ENCODE measurements around the gene USP11. TPM values are rescaled to one million over a fixed set of nuclear protein-coding genes. Genes with fewer than 3 reads are reported as not detected.

The USP11 gene
- total RNA-seq, 3 donors from 2014 or later = 23.9 to 51.6 (median 27.7) TPM

DNA sequence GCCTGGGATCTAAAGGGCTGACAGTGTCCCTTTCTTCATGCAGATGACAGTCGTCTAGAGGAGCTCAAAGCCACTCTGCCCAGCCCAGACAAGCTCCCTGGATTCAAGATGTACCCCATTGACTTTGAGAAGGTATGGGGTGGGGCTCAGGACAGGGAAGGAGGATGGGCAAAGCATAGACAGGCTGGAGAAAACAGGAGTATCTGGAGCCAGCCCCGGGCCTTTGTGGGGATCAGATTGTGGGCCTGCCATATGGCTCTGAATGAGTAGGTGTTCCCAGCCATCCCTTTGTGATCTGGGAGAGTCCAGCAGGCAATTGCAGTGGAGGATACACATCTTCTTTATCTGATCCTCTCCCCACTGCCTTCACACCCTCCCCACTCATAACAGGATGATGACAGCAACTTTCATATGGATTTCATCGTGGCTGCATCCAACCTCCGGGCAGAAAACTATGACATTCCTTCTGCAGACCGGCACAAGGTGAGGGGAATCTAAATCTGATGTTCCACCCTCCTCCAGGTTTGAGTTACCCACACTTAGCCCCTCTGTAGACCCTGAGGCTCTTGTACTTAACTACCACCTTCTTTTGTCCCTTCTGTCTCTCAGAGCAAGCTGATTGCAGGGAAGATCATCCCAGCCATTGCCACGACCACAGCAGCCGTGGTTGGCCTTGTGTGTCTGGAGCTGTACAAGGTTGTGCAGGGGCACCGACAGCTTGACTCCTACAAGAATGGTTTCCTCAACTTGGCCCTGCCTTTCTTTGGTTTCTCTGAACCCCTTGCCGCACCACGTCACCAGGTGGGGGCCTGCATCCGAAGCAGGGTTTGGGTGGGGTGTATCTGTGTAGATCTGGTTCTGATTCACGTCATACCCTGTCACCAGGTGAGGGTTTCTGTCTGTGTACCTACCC lies 20.2 kb upstream of the USP11 start:
- Histone ChIP-seq H3K9me3 (no peaks in the 10 kb centered on the region), H3K4me3 (no peak overlapping the region), H3K4me1 (ENCODE audit: low read depth) (no peaks in the 10 kb centered on the region), H3K36me3 (ENCODE audit: low read depth) (no peaks in the 10 kb centered on the region)
- no peak for ATAC-seq
- intact Hi-C loops (cut with DNase I, micrococcal nuclease) = no loop called here
- no peak for DNase-seq
- TF ChIP-seq, protein P1, sequence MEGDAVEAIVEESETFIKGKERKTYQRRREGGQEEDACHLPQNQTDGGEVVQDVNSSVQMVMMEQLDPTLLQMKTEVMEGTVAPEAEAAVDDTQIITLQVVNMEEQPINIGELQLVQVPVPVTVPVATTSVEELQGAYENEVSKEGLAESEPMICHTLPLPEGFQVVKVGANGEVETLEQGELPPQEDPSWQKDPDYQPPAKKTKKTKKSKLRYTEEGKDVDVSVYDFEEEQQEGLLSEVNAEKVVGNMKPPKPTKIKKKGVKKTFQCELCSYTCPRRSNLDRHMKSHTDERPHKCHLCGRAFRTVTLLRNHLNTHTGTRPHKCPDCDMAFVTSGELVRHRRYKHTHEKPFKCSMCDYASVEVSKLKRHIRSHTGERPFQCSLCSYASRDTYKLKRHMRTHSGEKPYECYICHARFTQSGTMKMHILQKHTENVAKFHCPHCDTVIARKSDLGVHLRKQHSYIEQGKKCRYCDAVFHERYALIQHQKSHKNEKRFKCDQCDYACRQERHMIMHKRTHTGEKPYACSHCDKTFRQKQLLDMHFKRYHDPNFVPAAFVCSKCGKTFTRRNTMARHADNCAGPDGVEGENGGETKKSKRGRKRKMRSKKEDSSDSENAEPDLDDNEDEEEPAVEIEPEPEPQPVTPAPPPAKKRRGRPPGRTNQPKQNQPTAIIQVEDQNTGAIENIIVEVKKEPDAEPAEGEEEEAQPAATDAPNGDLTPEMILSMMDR (IDR thresholded peaks at IDR 0.05) = no peak

DNA sequence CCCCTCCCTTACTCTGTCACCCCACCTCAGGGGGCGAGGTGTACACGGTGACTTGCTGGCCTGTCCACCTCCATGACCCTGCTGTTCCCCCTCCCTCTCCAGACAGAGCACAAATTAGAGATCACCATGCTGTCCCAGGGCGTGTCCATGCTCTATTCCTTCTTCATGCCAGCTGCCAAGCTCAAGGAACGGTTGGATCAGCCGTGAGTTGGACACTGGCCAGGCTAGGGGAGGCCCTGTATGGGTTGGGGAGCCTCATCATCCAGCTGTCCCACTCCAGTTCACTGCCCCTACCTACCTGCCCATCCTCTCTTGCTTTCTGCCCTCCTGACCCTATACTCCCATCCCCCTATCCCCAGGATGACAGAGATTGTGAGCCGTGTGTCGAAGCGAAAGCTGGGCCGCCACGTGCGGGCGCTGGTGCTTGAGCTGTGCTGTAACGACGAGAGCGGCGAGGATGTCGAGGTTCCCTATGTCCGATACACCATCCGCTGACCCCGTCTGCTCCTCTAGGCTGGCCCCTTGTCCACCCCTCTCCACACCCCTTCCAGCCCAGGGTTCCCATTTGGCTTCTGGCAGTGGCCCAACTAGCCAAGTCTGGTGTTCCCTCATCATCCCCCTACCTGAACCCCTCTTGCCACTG lies 18.3 kb upstream of the USP11 start:
- H3K4me1 ChIP-seq (ENCODE audit: low read depth) = no peaks in the 10 kb centered on the region
- DNase-seq (no peak), ATAC-seq (no peak)
- no peaks in the 10 kb centered on the region for H3K9me3 ChIP-seq
- intact Hi-C loops (cut with DNase I, micrococcal nuclease) = no loop called here
- no peaks in the 10 kb centered on the region for H3K36me3 ChIP-seq (ENCODE audit: low read depth)
- no peak overlapping the region for H3K4me3 ChIP-seq
- TF ChIP-seq, protein P1 (IDR thresholded peaks at IDR 0.05) = no peak

DNA sequence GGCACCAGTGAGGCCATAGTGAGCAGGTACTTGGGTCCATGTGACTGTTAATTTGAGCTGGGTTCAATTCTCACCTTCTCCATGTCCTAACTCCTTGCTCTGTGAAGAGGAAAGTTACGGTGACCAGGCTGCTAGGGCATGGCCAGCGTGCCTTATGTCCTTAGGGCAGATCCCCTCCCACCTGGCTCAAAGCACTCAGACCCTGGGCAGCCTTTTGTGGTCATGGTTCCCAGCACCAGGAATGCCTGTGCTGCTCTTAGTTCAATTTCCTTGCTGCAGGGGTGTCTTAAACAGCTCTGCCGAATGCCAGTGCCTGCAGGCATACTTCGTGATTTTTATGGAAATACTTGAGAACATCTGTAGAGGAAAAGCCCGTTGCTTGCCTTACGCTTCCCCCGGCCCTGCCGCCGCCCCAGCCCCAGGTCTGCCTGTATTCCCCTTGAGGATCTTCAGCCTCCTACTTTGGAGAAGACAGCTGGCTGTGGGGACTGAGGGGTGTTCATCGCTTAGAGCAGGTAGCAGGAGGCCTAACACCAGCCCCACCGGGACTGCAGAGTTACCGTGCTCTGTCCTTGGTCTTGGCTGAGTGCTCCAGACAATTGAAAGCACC lies 17.4 kb upstream of the USP11 start:
- intact Hi-C loops (cut with DNase I, micrococcal nuclease) = no loop called here
- Histone ChIP-seq H3K9me3 (no peaks in the 10 kb centered on the region), H3K4me3 (no peak overlapping the region), H3K36me3 (ENCODE audit: low read depth) (no peaks in the 10 kb centered on the region), H3K4me1 (ENCODE audit: low read depth) (peaks cover 4% of the 10 kb centered on the region)
- ATAC-seq (no peak), DNase-seq (no peak)
- TF ChIP-seq, protein P1 (IDR thresholded peaks at IDR 0.05) = no peak

DNA sequence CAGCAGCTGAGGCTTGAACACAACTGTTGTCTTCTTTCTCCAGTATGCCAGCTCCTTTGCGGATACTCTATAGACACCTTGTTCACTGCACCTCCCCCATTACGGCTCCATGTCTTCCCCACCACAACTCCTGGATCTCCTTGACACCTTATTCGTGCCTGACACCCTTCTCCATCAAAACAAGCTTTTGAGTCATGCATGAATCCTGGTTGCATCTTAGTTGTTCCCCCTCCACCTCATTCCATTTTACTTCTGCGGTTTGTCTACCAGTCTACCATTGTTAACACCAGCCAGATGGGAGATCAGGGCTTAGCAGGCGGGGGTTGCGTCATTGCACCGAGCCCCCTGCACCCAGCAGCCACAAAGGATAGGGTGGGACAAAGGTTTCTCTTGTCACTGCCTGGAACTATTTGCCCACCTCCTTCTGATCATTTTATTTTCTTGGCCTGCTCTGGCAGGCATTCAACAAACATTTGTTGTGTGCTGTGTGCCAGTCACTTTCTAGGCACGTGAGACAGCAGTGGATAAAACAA lies 16.4 kb upstream of the USP11 start:
- intact Hi-C loops (cut with DNase I, micrococcal nuclease) = no loop called here
- no peak for DNase-seq
- peaks cover 4% of the 10 kb centered on the region for H3K4me1 ChIP-seq (ENCODE audit: low read depth)

More for the DNA sequence above, 16.4 kb upstream of the USP11 start:
- ATAC-seq = no peak
- Histone ChIP-seq H3K4me3 (no peak overlapping the region), H3K9me3 (no peaks in the 10 kb centered on the region), H3K36me3 (ENCODE audit: low read depth) (no peaks in the 10 kb centered on the region)
- TF ChIP-seq, protein P1 (IDR thresholded peaks at IDR 0.05) = no peak

Data from mucosa of descending colon (tissue), 3 donors.